WI38 (cell line): ENCODE data around the gene CCDC54.

Source experiments
- H3K4me3 ChIP-seq: 2 replicates; pipeline ENCODE4 v1.5.1; 2011; ENCODE audit warnings: low read depth, mild to moderate bottlenecking, control low read depth, low read length
- TF ChIP-seq, protein P1 (sequence below): IDR thresholded peaks from 2 replicates; pipeline ENCODE4 v1.5.1; 2012; ENCODE audit warnings: low read depth, mild to moderate bottlenecking, control low read depth, low read length

Gene CCDC54

DNA sequence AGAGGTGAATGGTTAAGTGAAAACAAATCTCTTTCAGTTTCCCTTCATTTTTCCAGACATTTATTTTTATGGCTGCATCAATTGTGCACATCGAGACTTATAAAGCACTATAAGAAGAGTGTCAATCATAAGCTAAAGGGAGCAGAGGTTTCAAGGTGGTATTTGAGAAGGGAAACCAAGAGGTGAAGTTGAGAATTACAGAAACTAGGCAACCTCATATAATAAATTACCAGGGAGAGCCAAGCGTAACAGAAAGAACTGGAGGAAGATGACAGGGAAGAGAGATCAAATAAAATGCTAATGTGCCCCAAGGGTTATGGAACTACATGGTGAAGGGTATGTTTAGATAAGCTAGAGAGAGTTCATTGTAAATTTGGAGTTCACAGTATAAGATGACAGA, 6.3 kb upstream of the CCDC54 start:
- TF ChIP-seq, protein P1, sequence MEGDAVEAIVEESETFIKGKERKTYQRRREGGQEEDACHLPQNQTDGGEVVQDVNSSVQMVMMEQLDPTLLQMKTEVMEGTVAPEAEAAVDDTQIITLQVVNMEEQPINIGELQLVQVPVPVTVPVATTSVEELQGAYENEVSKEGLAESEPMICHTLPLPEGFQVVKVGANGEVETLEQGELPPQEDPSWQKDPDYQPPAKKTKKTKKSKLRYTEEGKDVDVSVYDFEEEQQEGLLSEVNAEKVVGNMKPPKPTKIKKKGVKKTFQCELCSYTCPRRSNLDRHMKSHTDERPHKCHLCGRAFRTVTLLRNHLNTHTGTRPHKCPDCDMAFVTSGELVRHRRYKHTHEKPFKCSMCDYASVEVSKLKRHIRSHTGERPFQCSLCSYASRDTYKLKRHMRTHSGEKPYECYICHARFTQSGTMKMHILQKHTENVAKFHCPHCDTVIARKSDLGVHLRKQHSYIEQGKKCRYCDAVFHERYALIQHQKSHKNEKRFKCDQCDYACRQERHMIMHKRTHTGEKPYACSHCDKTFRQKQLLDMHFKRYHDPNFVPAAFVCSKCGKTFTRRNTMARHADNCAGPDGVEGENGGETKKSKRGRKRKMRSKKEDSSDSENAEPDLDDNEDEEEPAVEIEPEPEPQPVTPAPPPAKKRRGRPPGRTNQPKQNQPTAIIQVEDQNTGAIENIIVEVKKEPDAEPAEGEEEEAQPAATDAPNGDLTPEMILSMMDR, result no peak
- no peak overlapping the region for H3K4me3 ChIP-seq

DNA sequence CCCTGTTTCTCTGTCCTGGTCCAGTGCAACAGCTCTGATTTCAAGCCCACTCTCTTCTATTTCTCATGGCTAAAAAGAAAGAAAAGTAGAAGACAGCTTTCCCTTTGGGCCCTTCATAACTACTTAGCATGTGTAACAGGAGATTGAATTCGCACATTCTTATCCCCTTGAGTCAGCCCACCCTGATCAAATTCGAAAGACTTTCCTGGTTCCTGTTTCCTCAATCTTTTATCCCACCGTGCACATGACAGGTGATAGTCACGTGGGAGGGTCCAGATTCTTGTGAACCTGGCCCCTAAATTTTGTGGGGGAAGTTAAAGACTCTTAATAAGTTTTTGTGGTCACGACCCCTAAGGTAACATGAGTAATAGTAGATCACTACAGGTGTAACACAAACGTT, 4.7 kb upstream of the CCDC54 start:
- no peak overlapping the region for H3K4me3 ChIP-seq
- TF ChIP-seq, protein P1, result no peak

GRCh38 chr3:107373896-107374295, 3.3 kb upstream of the CCDC54 start:
- no peak overlapping the region for H3K4me3 ChIP-seq
- TF ChIP-seq, protein P1, result no peak

- H3K4me3 ChIP-seq, result no peak overlapping the region
- TF ChIP-seq, protein P1, result no peak
Observed at GRCh38 chr3:107375682-107376081, 1.6 kb upstream of the CCDC54 start.

GRCh38 chr3:107382631-107383030, 5.4 kb downstream of the CCDC54 start:
- TF ChIP-seq, protein P1, result no peak

GRCh38 chr3:107384428-107384827, 7.2 kb downstream of the CCDC54 start:
- H3K4me3 ChIP-seq, result no peak overlapping the region
- TF ChIP-seq, protein P1, result no peak

More at GRCh38 chr3:107382631-107383030, 5.4 kb downstream of the CCDC54 start:
- no peak overlapping the region for H3K4me3 ChIP-seq

DNA sequence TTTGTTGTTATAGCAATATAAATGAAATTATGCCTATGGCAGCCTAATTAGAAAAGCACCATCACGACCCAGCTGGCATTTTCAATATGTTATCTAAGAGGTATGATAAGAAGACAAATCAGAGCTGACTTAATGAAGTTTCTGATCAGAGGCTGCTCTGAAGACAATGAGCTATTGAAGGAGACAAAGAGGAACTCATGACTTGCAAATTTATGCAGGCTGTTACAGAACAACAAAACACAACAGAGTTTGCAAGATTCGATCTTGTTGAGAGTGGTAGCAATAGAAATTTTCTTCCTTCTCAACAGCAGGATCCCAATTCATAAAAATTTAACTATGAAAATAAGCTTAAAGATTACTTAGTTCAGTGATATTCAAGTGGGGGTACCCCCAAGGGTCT, 7.7 kb downstream of the CCDC54 start:
- TF ChIP-seq, protein P1, result no peak
- no peak overlapping the region for H3K4me3 ChIP-seq
